Measurements from ENCODE around the gene ZNF580.

- TF ChIP-seq CTCF (conservative IDR thresholded peaks at IDR 0.05; ENCODE audit: low read length) (no peak), EZH2phosphoT487 (IDR thresholded peaks at IDR 0.05; ENCODE audit: borderline replicate concordance) (no peak)
These were observed 27.2 kb downstream of the ZNF580 start for GRCh38 chr19:55667958-55668357.

Data from Loucy (cell line).